Measurements from ENCODE around the gene FN1.

DNA sequence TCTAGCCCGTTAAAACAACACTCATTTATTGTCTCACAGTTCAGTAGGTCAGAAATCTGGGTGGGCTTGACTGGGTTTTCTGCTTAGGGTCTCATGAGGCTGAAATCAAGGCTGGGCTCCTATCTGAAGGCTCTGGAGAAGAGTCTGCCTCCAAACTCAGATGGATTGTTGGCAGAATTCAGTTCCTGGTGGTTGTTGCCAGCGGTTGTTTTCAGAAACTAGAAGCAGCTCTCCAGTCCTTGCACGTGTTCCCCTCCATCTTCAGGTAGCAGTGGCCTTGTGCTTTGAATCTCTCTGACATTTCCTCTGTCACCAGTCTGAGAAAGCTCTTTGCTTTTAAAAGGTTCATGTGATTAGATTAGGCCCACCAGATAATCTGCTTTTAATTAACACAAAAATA is 20.1 kb upstream of the FN1 start:
- TF ChIP-seq, protein P1, sequence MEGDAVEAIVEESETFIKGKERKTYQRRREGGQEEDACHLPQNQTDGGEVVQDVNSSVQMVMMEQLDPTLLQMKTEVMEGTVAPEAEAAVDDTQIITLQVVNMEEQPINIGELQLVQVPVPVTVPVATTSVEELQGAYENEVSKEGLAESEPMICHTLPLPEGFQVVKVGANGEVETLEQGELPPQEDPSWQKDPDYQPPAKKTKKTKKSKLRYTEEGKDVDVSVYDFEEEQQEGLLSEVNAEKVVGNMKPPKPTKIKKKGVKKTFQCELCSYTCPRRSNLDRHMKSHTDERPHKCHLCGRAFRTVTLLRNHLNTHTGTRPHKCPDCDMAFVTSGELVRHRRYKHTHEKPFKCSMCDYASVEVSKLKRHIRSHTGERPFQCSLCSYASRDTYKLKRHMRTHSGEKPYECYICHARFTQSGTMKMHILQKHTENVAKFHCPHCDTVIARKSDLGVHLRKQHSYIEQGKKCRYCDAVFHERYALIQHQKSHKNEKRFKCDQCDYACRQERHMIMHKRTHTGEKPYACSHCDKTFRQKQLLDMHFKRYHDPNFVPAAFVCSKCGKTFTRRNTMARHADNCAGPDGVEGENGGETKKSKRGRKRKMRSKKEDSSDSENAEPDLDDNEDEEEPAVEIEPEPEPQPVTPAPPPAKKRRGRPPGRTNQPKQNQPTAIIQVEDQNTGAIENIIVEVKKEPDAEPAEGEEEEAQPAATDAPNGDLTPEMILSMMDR (conservative IDR thresholded peaks at IDR 0.05 in 1 of 2, IDR thresholded peaks at IDR 0.05 in 1 of 2; ENCODE audit: extremely low read depth in 1 of 2, insufficient read depth in 1 of 2, low read depth in 1 of 2, low read length in 2 of 2) = no peak
- TF ChIP-seq EZH2 (IDR thresholded peaks at IDR 0.05; ENCODE audit: borderline replicate concordance, low read length) = no peak

Measured in mammary epithelial cell (primary cell).